Mesendoderm (in vitro differentiated cells): Measurements from ENCODE around the gene C18orf63.

ENCODE experiments used
- DNase-seq: peaks from one replicate; pipeline ENCODE4 v3.0.0; 2013
- H2AK5ac ChIP-seq: 2 replicates; pipeline ENCODE4 v1.6.1; 2013; ENCODE audit warnings: low read length, inconsistent platforms
- H2BK120ac ChIP-seq: 2 replicates; pipeline ENCODE4 v1.6.1; 2013; ENCODE audit warnings: low read depth, mild to moderate bottlenecking, low read length, moderate library complexity, mixed read lengths
- H2BK15ac ChIP-seq: replicated peaks from 2 replicates; pipeline ENCODE4 v1.6.1; 2013; ENCODE audit warnings: low read depth, mild to moderate bottlenecking, moderate library complexity
- H2BK5ac ChIP-seq: 2 replicates; pipeline ENCODE4 v1.6.1; 2013; ENCODE audit warnings: low read length, inconsistent platforms
- H3K18ac ChIP-seq: 2 replicates; pipeline ENCODE4 v1.6.1; 2013; ENCODE audit warnings: mild to moderate bottlenecking, low read length, mixed read lengths
- H3K23ac ChIP-seq: one replicate; pipeline ENCODE4 v1.6.1; 2013; ENCODE audit warnings: low read length
- H3K27ac ChIP-seq: 2 replicates; pipeline ENCODE4 v1.5.1; 2013; ENCODE audit warnings: low read depth, mild to moderate bottlenecking, inconsistent platforms, low read length, moderate library complexity
- H3K27me3 ChIP-seq: 2 replicates; pipeline ENCODE4 v1.6.1; 2013; ENCODE audit warnings: low read length, control low read depth, mild to moderate bottlenecking, inconsistent platforms; ENCODE audit not compliant: insufficient read depth, poor library complexity
- H3K36me3 ChIP-seq: 2 replicates; pipeline ENCODE4 v1.6.1; 2013; ENCODE audit warnings: low read length, inconsistent platforms; ENCODE audit not compliant: control insufficient read depth, insufficient read depth
- H3K4ac ChIP-seq: one replicate; pipeline ENCODE4 v1.6.1; 2013; ENCODE audit warnings: low read depth, mild to moderate bottlenecking, low read length, moderate library complexity
- H3K4me1 ChIP-seq: 2 replicates; pipeline ENCODE4 v1.6.1; 2013; ENCODE audit warnings: low read depth, low read length, inconsistent platforms; ENCODE audit not compliant: control insufficient read depth
- H3K4me2 ChIP-seq: 2 replicates; pipeline ENCODE4 v1.6.1; 2013; ENCODE audit warnings: low read length
- H3K4me3 ChIP-seq: 2 replicates; pipeline ENCODE4 v1.5.1; 2013; ENCODE audit warnings: mild to moderate bottlenecking, low read length
- H3K56ac ChIP-seq: one replicate; pipeline ENCODE4 v1.6.1; 2013; ENCODE audit warnings: low read length
- H3K79me1 ChIP-seq: 2 replicates; pipeline ENCODE4 v1.6.1; 2013; ENCODE audit warnings: low read length, inconsistent platforms
- H3K79me2 ChIP-seq: 2 replicates; pipeline ENCODE4 v1.6.1; 2013; ENCODE audit warnings: mild to moderate bottlenecking, low read length; ENCODE audit not compliant: control insufficient read depth, insufficient read depth
- H3K9ac ChIP-seq: 2 replicates; pipeline ENCODE4 v1.6.1; 2013; ENCODE audit warnings: low read length, inconsistent platforms
- H4K5ac ChIP-seq: one replicate; pipeline ENCODE4 v1.6.1; 2013; ENCODE audit warnings: low read length
- H4K8ac ChIP-seq: one replicate; pipeline ENCODE4 v1.6.1; 2013; ENCODE audit warnings: low read depth, mild to moderate bottlenecking, control low read depth, low read length, moderate library complexity
- WGBS: extraction: QIAGEN DNeasy Blood & Tissue Kit; methylation state at CpG from one replicate; pipeline ENCODE4 v1.1.7; 2013; ENCODE audit warnings: low lambda C conversion rate, missing lambda C conversion rate; ENCODE audit not compliant: insufficient coverage; ENCODE audit errors: extremely low coverage; 5-methylcytosine and 5-hydroxymethylcytosine counted together

Gene C18orf63

GRCh38 chr18:74360852-74361655 is 45.4 kb downstream of the C18orf63 start:
- Histone ChIP-seq H3K56ac (no peak overlapping the region), H4K5ac (no peak overlapping the region), H3K4me2 (no peak overlapping the region), H3K9ac (no peak overlapping the region), H3K18ac (no peak overlapping the region), H2BK15ac (no peak overlapping the region), H3K79me2 (no peaks in the 10 kb centered on the region), H2BK5ac (no peak overlapping the region), H3K27ac (no peak overlapping the region), H3K4me1 (no peaks in the 10 kb centered on the region), H3K79me1 (no peaks in the 10 kb centered on the region), H2AK5ac (no peak overlapping the region), H3K23ac (peak overlapping the region; percentile 89), H3K4me3 (no peak overlapping the region), H2BK120ac (no peak overlapping the region), H3K4ac (no peak overlapping the region), H4K8ac (no peak overlapping the region), H3K27me3 (no peaks in the 10 kb centered on the region), H3K36me3 (no peaks in the 10 kb centered on the region)
- no CpG with 5 or more reads among the region's 22 CpGs for WGBS
- no peak for DNase-seq

- Histone ChIP-seq H3K56ac (no peak overlapping the region), H3K9ac (no peak overlapping the region), H3K4me1 (no peaks in the 10 kb centered on the region), H3K18ac (no peak overlapping the region), H3K36me3 (no peaks in the 10 kb centered on the region), H2BK5ac (no peak overlapping the region), H2BK120ac (no peak overlapping the region), H3K79me2 (no peaks in the 10 kb centered on the region), H2AK5ac (no peak overlapping the region), H3K23ac (no peak overlapping the region), H2BK15ac (no peak overlapping the region), H4K5ac (no peak overlapping the region), H4K8ac (no peak overlapping the region), H3K4me2 (no peak overlapping the region), H3K79me1 (no peaks in the 10 kb centered on the region), H3K4ac (no peak overlapping the region), H3K4me3 (no peak overlapping the region), H3K27me3 (no peaks in the 10 kb centered on the region), H3K27ac (no peak overlapping the region)
- WGBS: no CpG with 5 or more reads among the region's 10 CpGs
- no peak for DNase-seq
Observed at GRCh38 chr18:74367905-74368304, 52.3 kb downstream of the C18orf63 start.

- Histone ChIP-seq H3K79me1 (no peaks in the 10 kb centered on the region), H3K36me3 (no peaks in the 10 kb centered on the region), H3K56ac (no peak overlapping the region), H4K8ac (no peak overlapping the region), H3K4me2 (no peak overlapping the region), H3K9ac (no peak overlapping the region), H2AK5ac (no peak overlapping the region), H3K27ac (no peak overlapping the region), H2BK5ac (no peak overlapping the region), H3K79me2 (no peaks in the 10 kb centered on the region), H4K5ac (no peak overlapping the region), H3K23ac (no peak overlapping the region), H3K4me3 (no peak overlapping the region), H3K18ac (no peak overlapping the region), H3K4me1 (no peaks in the 10 kb centered on the region), H3K4ac (no peak overlapping the region), H3K27me3 (no peaks in the 10 kb centered on the region), H2BK120ac (no peak overlapping the region), H2BK15ac (no peak overlapping the region)
- WGBS: no CpG with 5 or more reads among the region's 13 CpGs
- peak; percentile 3 for DNase-seq
Observed at GRCh38 chr18:74368901-74369705, 53.5 kb downstream of the C18orf63 start.

- DNase-seq: no peak
- WGBS: no CpG with 5 or more reads among the region's 2 CpGs
- no peak overlapping the region for H3K27ac ChIP-seq
Observed at GRCh38 chr18:74370115-74370514, 54.5 kb downstream of the C18orf63 start.

GRCh38 chr18:74373428-74373827 is 57.8 kb downstream of the C18orf63 start:
- no peaks in the 10 kb centered on the region for H3K4me1 ChIP-seq
- no CpG with 5 or more reads among the region's 8 CpGs for WGBS

More at GRCh38 chr18:74370115-74370514, 54.5 kb downstream of the C18orf63 start:
- no peak overlapping the region for H3K4me3 ChIP-seq
- no peaks in the 10 kb centered on the region for H3K79me2 ChIP-seq
- no peak overlapping the region for H3K18ac ChIP-seq
- H4K8ac ChIP-seq: no peak overlapping the region
- no peaks in the 10 kb centered on the region for H3K79me1 ChIP-seq
- no peak overlapping the region for H3K4ac ChIP-seq
- H3K4me2 ChIP-seq: no peak overlapping the region
- no peak overlapping the region for H3K56ac ChIP-seq
- no peaks in the 10 kb centered on the region for H3K36me3 ChIP-seq
- H3K23ac ChIP-seq: no peak overlapping the region
- no peak overlapping the region for H2BK15ac ChIP-seq
- no peak overlapping the region for H2BK5ac ChIP-seq
- no peak overlapping the region for H2BK120ac ChIP-seq
- no peak overlapping the region for H3K9ac ChIP-seq
- no peaks in the 10 kb centered on the region for H3K27me3 ChIP-seq
- H2AK5ac ChIP-seq: no peak overlapping the region
- H4K5ac ChIP-seq: no peak overlapping the region
- no peaks in the 10 kb centered on the region for H3K4me1 ChIP-seq

More at GRCh38 chr18:74373428-74373827, 57.8 kb downstream of the C18orf63 start:
- Histone ChIP-seq H2BK15ac (no peak overlapping the region), H3K9ac (no peak overlapping the region), H2BK5ac (no peak overlapping the region), H3K79me1 (no peaks in the 10 kb centered on the region), H3K23ac (no peak overlapping the region), H4K5ac (no peak overlapping the region), H3K36me3 (no peaks in the 10 kb centered on the region), H2BK120ac (no peak overlapping the region), H3K79me2 (no peaks in the 10 kb centered on the region), H3K56ac (no peak overlapping the region), H4K8ac (no peak overlapping the region), H3K4me3 (no peak overlapping the region), H3K4me2 (no peak overlapping the region), H2AK5ac (no peak overlapping the region), H3K4ac (no peak overlapping the region), H3K27ac (no peak overlapping the region), H3K18ac (no peak overlapping the region), H3K27me3 (no peaks in the 10 kb centered on the region)
- no peak for DNase-seq
